HG03196 (cell line): ENCODE results near the gene XIAP.
"Not testable (repeated sequence)": the region's sequence is repeated elsewhere in the genome, so short reads cannot be mapped to it uniquely, and the experiment has no call there.

ENCODE experiments used
- ATAC-seq: cut with Tn5 transposase; IDR thresholded peaks from one replicate; pipeline ENCODE4 v1.9.1; 2021; ENCODE audit not compliant: unreplicated experiment

XIAP gene

GRCh38 chrX:123873956-123874355 lies 14.1 kb downstream of the XIAP start:
- no peak for ATAC-seq

GRCh38 chrX:123876177-123876576 lies 16.3 kb downstream of the XIAP start:
- no peak for ATAC-seq

- ATAC-seq = no peak
Measured at GRCh38 chrX:123876844-123877243, 17.0 kb downstream of the XIAP start.

GRCh38 chrX:123878252-123878721 lies 18.4 kb downstream of the XIAP start:
- ATAC-seq = peak; percentile 84

- no peak for ATAC-seq
Measured at GRCh38 chrX:123881330-123881729, 21.5 kb downstream of the XIAP start.

GRCh38 chrX:123882391-123882790 lies 22.5 kb downstream of the XIAP start:
- ATAC-seq = no peak

- ATAC-seq = no peak
Measured at GRCh38 chrX:123884809-123885408, 25.1 kb downstream of the XIAP start.

- no peak for ATAC-seq
Measured at GRCh38 chrX:123899701-123900100, 39.8 kb downstream of the XIAP start.

GRCh38 chrX:123903261-123903660 lies 43.4 kb downstream of the XIAP start:
- ATAC-seq = not testable (repeated sequence)

GRCh38 chrX:123905332-123905731 lies 45.5 kb downstream of the XIAP start:
- no peak for ATAC-seq

- ATAC-seq = no peak
Measured at GRCh38 chrX:123906557-123907316, 46.9 kb downstream of the XIAP start.

- ATAC-seq = no peak
Measured at GRCh38 chrX:123909523-123909922, 49.7 kb downstream of the XIAP start.

GRCh38 chrX:123917069-123917468 lies 57.2 kb downstream of the XIAP start:
- ATAC-seq = no peak

GRCh38 chrX:123918106-123918721 lies 58.4 kb downstream of the XIAP start:
- ATAC-seq = no peak

GRCh38 chrX:123920105-123920785 lies 60.4 kb downstream of the XIAP start:
- no peak for ATAC-seq

- ATAC-seq = no peak
Measured at GRCh38 chrX:123923211-123923610, 63.4 kb downstream of the XIAP start.

GRCh38 chrX:123924186-123924585 lies 64.3 kb downstream of the XIAP start:
- ATAC-seq = no peak

GRCh38 chrX:123927845-123928244 lies 68.0 kb downstream of the XIAP start:
- ATAC-seq = no peak

GRCh38 chrX:123932055-123932454 lies 72.2 kb downstream of the XIAP start:
- not testable (repeated sequence) for ATAC-seq

GRCh38 chrX:123943074-123943473 lies 83.2 kb downstream of the XIAP start:
- ATAC-seq = no peak

- ATAC-seq = no peak
Measured at GRCh38 chrX:123943488-123943887, 83.6 kb downstream of the XIAP start.

GRCh38 chrX:123949846-123950245 lies 90.0 kb downstream of the XIAP start:
- ATAC-seq = no peak
